HCT116 (cell line): ENCODE data around the gene ACE2.

Source experiments
- EGR1 ChIP-seq: IDR thresholded peaks from 2 replicates; pipeline ENCODE4 v1.6.1; 2012; ENCODE audit warnings: low read depth
- ELF1 ChIP-seq: IDR thresholded peaks from 2 replicates; pipeline ENCODE4 v1.6.1; 2012; ENCODE audit warnings: low read depth, borderline replicate concordance
- EZH2 ChIP-seq: fragments of 200-600 bp; sonication (generic); IDR thresholded peaks from 2 replicates; pipeline ENCODE4 v1.6.1; 2017; ENCODE audit warnings: antibody characterized with exemption, mixed run types
- POLR2AphosphoS5 ChIP-seq: IDR thresholded peaks from 2 replicates; pipeline ENCODE4 v1.6.1; 2011; ENCODE audit warnings: mild to moderate bottlenecking, low read depth, low read length, moderate library complexity
- ZFX ChIP-seq: fragments of 450-650 bp; IDR thresholded peaks from 2 replicates; pipeline ENCODE4 v1.6.1; 2017
- ZNF274 ChIP-seq: fragments of 200-500 bp; sonication (Bioruptor generic); IDR thresholded peaks from 2 replicates; pipeline ENCODE4 v1.6.1; 2014; ENCODE audit warnings: mild to moderate bottlenecking, low read depth, low read length, inconsistent platforms
- TF ChIP-seq, protein P1 (sequence below), 3 experiments: fragments of 200-600 bp in 1 of 3; sonication (generic) in 1 of 3; IDR thresholded peaks in 2 of 3; conservative IDR thresholded peaks in 1 of 3; 2 replicates each; pipeline ENCODE4 v1.5.1; 2012 to 2017; ENCODE audit warnings: low read depth in 2 of 3, low read length in 2 of 3, antibody characterized with exemption in 1 of 3, borderline replicate concordance in 1 of 3, control low read depth in 1 of 3, mild to moderate bottlenecking in 1 of 3, mixed read lengths in 1 of 3, mixed run types in 1 of 3, moderate library complexity in 1 of 3; ENCODE audit not compliant: insufficient read depth in 1 of 3
- TF ChIP-seq, protein P2 (sequence below): IDR thresholded peaks from 2 replicates; pipeline ENCODE4 v1.6.1; 2011; ENCODE audit warnings: mild to moderate bottlenecking, low read length, moderate library complexity; ENCODE audit not compliant: insufficient replicate concordance; ENCODE audit errors: extremely low read depth
- TF ChIP-seq, protein P3 (sequence below): IDR thresholded peaks from 2 replicates; pipeline ENCODE4 v1.6.1; 2012

DNA sequence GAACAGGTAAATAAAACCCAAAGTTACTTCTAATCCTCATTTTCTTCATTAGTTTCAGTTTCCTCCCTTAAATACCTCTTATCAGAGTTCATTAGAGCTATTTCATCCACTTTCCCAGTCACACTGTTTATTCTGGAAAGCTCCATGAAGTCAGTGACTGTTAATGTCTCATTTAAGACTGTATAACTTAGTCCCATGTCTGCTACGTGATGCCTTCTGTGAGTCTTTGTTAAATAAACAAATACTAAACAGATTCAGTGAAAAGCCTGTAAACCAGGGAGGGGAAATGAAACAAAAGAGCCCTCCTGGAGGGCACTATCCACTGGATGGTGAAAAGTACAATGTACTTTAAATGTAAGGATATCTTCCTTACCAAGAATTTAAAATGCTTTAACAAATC, 24.7 kb downstream of the ACE2 start:
- TF ChIP-seq, protein P1, sequence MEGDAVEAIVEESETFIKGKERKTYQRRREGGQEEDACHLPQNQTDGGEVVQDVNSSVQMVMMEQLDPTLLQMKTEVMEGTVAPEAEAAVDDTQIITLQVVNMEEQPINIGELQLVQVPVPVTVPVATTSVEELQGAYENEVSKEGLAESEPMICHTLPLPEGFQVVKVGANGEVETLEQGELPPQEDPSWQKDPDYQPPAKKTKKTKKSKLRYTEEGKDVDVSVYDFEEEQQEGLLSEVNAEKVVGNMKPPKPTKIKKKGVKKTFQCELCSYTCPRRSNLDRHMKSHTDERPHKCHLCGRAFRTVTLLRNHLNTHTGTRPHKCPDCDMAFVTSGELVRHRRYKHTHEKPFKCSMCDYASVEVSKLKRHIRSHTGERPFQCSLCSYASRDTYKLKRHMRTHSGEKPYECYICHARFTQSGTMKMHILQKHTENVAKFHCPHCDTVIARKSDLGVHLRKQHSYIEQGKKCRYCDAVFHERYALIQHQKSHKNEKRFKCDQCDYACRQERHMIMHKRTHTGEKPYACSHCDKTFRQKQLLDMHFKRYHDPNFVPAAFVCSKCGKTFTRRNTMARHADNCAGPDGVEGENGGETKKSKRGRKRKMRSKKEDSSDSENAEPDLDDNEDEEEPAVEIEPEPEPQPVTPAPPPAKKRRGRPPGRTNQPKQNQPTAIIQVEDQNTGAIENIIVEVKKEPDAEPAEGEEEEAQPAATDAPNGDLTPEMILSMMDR (IDR thresholded peaks at IDR 0.05 in 2 of 3, conservative IDR thresholded peaks at IDR 0.05 in 1 of 3; ENCODE audit: borderline replicate concordance in 1 of 3, insufficient read depth in 1 of 3, low read depth in 2 of 3, low read length in 2 of 3) = no peak
- TF ChIP-seq, protein P2, sequence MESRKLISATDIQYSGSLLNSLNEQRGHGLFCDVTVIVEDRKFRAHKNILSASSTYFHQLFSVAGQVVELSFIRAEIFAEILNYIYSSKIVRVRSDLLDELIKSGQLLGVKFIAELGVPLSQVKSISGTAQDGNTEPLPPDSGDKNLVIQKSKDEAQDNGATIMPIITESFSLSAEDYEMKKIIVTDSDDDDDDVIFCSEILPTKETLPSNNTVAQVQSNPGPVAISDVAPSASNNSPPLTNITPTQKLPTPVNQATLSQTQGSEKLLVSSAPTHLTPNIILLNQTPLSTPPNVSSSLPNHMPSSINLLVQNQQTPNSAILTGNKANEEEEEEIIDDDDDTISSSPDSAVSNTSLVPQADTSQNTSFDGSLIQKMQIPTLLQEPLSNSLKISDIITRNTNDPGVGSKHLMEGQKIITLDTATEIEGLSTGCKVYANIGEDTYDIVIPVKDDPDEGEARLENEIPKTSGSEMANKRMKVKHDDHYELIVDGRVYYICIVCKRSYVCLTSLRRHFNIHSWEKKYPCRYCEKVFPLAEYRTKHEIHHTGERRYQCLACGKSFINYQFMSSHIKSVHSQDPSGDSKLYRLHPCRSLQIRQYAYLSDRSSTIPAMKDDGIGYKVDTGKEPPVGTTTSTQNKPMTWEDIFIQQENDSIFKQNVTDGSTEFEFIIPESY = no peak
- TF ChIP-seq, protein P3, sequence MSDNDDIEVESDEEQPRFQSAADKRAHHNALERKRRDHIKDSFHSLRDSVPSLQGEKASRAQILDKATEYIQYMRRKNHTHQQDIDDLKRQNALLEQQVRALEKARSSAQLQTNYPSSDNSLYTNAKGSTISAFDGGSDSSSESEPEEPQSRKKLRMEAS = no peak
- TF ChIP-seq ELF1 (no peak), POLR2AphosphoS5 (no peak), EGR1 (no peak), EZH2 (no peak), ZNF274 (no peak), ZFX (no peak)
